ENCODE data around the gene SLC22A24. TPM values are rescaled to one million over a fixed set of nuclear protein-coding genes. Genes with fewer than 3 reads are reported as not detected.

The SLC22A24 gene
- not detected in 5 replicates for total RNA-seq (2022; extraction: Qiagen RNA extraction; ENCODE audit: low read depth)

GRCh38 chr11:63144121-63144520 lies at the start of gene SLC22A24:
Gene SLC22A24, minus strand, starts transcription at chr11:63144221. Its CDS starts 442 bp downstream, at chr11:63143779.

Other genes with a start within 250 kb of the SLC22A24 start
- gene CHRM1, start 222.9 kb downstream of the SLC22A24 start, total RNA-seq (2022; extraction: Qiagen RNA extraction; ENCODE audit: low read depth), result 0.05 TPM in 1 of 5 replicates, not detected in the others
- not detected in 5 replicates for gene SLC22A6, start 159.3 kb downstream of the SLC22A24 start, total RNA-seq (2022; extraction: Qiagen RNA extraction; ENCODE audit: low read depth)
- gene SLC22A8, start 128.4 kb downstream of the SLC22A24 start, total RNA-seq (2022; extraction: Qiagen RNA extraction; ENCODE audit: low read depth), result not detected in 5 replicates
- not detected in 5 replicates for gene SLC22A25, start 99.4 kb upstream of the SLC22A24 start, total RNA-seq (2022; extraction: Qiagen RNA extraction; ENCODE audit: low read depth)
- not detected in 5 replicates for gene SLC22A9, start 225.6 kb upstream of the SLC22A24 start, total RNA-seq (2022; extraction: Qiagen RNA extraction; ENCODE audit: low read depth)